Pons (tissue), 1 donor: ENCODE data around the gene STOM.
"Not testable (repeated sequence)": the region's sequence is repeated elsewhere in the genome, so short reads cannot be mapped to it uniquely, and the experiment has no call there.

Experiments
- DNase-seq: peaks from one replicate; pipeline ENCODE4 v3.0.0-alpha.2; 2016; ENCODE audit warnings: low spot score

STOM gene

DNA sequence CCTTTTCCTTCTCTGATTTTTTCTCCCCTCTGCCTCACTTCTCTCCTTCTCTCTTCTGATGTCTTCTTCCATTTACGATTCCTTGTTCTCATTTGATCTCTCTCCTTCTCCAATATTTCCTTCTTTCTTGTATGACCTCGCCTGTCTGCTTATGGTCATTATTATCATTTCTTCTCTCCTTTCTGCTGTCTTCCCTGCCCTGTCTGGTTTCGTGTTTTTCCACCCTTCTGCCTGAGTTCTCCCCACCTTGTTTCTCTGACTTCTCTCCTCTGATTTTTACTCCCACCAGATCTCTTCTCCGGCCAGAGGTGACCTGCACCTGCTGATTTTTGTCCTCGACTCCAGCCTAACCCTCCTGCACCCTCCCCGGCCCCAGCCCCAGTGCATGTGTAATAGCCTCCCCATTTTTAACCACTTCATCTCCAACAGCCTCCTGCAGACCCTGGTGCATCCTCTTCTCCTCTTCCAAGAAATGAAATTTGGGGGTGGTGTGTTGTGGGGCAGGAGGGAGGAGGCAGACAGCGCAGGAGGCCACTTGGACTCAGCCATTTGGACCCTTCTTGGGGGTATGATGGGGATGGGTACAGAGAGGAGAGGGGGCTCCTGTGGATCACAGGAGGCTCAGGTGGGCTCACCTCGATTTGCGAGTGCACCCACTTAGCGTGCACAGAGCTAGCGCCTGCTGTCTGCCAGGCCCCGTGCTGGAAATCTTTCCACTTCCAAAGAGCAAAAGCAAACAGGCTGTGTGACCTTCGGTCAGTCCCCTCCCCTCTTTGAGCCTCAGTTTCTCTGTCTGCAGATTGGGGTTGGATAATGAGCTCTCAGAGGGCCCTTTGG, 69.5 kb downstream of the STOM start:
- no peak for DNase-seq

DNA sequence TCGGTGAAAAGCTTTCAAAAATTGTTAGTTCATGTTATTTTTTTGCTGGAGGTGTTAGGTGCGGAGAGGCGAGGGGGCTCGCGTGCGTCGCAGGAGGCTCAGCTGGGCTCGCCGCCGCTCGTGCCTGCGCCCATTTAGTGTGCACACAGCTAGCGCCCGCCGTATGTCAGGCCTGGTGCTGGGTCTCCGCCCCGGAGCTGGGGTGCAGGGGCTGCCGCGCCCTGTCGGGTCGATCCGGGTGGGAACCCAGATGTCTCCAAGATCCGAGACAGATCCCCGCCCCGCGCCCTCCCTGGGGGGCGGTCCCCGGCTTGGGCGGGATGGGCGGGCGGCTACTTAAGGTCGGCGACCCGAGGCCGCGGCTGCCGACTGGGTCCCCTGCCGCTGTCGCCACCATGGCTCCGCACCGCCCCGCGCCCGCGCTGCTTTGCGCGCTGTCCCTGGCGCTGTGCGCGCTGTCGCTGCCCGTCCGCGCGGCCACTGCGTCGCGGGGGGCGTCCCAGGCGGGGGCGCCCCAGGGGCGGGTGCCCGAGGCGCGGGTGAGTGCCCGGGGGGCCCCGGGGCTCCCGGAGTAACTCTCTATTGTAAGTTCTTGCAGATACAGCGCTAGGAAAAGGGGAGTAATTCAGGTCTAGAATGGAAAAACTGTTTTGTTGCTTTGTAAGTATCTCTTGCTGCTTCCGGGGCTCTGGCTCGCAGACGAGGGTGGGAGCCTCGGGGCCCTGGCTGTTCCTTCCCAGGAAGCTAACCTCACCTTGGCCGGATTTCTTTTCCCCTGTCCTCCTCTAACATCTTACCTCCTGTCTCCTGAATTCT, 70.4 kb downstream of the STOM start:
- DNase-seq: peak; percentile 40

DNA sequence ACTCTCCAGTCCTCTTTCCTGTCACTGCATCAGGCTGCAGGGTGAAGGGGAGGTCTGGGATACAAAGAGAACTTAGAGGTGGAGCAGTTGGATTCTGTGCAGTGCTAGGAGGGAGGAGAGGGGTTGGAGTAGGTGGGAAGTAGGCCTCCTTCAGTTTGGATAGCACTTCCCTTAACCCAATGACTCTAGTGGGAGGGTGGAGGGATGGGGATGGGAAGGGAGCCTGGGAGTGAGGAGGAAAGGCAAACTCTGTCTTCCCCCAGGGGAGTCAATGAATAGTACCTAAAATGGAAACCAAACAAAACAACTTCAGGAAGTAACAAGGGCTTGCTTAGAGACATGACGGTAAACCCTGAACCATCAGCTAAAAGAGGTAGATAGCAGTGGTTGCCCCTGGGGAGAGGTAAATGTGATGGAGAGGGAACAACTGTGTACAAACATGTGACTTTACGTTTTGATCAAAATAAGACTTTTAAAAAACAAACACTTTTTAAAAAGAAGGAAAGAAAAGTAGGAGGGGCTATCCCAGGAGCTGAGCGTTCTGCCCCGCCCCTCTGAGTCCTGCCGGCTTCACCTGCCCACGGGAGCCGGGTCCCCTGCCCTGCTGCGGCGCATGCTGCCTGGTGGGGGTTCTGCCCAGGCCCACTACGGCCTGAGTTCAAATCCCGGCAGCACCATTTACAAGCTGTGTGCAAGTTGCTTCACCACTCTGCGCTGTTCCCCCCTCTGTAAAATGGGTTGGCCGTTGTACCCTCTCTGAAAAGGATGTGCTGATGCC, 71.2 kb downstream of the STOM start:
- DNase-seq: peak; percentile 62

DNA sequence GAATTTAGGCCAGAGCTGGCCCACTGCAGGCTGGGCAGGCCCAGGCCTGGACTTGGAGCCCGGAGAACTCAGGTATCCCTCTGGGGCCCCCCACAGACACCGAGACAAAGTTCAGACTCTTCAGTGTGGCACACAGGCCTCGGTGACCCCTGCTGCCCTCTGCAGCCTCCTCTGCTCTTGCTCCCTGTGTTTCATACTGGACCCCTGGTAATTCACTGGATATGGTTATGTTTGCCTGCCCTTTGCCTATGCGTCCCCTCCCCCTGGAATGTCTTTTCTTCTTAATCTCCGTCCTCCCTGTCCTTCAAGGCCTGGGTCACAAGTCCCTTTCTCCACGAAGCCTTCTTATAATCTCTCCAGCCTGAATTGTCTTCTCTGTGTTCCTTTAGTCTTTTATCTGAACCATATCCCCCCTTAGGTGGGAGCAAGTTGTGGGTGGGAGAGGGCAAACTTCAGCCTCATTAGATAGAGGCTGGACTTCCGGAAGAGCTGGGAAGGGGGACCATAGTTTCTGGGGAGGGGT, 72.0 kb downstream of the STOM start:
- peak; percentile 20 for DNase-seq

DNA sequence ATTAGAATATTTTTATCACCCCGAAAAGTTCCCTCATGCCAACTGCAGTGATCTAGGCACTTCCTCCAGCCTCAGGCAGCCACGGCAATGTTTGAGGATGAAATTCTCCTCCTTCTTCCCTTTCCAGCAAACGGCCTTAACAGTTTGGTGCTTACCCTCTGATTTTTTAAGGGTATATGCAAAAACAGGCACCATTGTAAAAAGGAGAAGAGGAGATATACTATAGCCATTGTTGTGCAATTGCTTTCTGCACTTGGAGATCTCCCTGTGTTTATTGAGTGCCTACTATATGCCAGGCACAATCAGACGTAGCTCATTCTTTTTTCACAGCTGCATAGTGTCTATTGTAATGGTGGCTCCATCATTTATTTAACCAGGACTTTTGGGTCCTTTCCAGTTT, 72.7 kb downstream of the STOM start:
- peak; percentile 76 for DNase-seq

DNA sequence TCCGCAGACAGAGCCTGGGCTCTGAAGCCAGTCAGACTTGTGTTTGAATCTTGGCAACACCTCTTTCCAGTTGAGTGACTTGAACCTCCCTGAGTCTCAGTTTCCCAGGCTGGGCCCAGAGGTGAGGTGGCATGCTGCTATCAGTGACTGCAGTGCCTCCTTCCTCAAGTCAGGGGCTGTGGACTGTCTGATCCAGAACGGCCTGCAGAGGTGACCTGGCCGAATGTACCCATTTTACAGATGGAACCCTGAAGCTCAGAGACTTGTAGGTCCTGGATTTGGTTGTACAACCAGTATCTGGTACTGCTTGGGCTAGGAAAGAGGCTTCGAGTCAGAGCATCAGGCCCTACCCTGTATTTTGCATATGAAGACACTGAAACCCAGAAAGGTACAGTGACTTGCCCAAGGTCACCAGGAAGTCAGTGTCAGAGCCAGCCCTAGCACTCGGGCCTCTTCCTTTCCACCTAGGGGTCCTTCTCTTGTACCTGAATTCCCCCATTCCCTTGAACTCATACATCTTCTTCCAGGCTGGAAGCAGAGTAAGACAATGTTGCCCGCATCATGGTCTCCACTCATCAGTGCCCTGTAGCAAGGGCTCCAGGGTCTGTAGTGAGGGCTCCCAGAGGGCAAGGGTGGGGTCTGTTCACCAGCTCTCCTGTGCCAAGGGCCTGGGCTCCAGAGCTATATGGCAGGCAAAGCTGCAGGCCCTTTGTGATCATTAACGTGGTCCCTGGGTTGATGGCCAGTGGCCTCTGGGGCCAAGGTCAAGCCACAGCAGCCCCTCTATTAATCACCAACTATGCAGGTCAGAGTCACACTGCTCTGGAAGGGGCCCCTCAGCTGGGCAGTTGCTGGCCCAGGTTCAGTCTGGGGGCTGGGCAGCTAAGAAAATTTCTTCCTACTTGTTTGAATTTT, 73.6 kb downstream of the STOM start:
- no peak for DNase-seq

DNA sequence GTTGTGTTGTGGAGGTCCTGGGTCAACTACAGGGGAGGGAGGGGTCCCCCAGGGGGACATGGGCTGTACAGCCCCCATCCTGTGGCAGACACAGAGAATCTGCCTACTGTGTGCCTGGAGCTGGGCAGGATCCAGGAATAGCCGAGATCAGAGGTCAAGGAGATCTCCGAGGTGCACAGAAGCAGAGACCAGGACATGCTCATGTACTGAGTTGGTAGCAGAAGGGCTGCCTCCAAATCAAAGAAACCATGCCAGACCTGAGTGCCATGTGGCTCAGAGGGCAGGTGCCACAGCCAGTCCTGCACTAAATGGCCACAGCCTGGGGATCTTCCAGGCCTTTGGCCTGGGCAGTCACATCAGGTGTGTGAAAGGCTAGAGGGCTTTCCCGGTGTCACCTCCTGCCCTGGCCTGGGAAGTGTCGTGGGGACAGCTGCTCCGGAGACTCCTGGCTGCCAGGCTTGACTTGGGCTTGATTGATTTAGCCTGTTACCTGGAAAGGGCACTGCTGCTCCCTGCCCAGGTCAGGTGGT, 74.3 kb downstream of the STOM start:
- DNase-seq: peak; percentile 30

DNA sequence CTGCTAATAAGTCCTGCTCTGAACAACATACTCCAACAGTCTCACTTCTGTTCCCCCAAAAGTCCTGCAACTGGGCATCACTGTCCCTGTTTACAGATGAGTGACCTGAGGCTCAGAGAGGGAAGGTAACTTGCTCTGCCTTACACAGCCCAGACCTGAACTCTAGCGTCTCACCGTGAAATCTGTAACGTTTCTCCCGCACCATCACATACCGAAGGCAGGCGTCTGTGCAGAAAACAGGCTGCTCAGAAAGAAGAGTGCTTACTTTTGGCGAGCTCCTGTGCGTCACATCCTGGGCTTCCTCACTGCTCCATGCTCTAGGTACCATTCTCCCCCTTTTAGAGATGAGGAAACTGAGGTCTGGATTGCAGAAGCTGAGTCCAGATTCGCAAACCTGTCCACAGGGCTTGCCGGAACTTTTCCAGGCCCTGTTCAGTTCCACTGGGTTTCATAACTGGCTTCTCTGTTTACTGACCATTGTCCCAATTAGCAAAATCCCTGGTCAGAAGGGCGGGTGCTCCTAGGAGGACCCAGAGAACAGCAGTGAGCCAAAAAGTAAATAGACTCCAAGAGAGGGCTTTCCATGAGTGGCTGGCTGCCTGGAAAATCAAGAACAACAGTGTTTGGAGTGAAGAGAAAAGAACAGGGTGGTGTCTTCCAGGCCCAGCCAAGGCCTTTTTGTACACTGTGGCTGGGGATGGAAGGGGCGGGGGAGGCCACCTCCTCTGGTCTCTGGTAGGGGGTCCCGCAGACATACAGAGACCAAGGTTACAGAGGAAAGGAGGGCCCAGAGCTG, 75.0 kb downstream of the STOM start:
- peak; percentile 79 for DNase-seq

DNA sequence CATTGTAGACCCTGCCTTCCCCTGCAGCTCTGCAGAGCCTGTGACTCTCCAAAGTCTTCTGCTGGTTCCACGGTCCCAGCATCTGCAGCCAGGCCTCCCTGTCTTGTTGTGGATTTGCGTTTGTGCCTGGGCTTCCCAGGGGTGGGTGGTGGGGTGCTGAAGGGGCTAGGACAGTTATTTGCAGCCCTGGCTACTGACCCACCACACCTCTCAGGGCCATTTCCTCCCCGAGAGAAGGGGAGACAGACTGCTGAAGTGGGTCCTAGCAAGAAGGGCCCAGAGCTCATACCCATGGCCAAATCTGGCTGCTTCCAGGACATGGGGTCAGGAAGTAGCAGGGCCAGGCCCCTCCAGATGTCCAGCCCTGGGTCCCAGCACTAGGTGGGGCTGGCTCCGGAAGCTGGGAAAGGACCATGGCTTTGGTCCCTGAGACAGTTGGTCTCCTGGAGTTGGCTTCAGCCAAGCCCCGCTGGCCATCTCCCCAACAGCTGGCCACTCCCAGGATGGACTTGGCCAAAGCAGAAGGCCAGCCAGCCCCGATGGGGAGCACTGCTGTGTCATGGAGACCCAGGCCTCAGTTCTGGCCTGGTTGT, 75.8 kb downstream of the STOM start:
- DNase-seq: no peak

DNA sequence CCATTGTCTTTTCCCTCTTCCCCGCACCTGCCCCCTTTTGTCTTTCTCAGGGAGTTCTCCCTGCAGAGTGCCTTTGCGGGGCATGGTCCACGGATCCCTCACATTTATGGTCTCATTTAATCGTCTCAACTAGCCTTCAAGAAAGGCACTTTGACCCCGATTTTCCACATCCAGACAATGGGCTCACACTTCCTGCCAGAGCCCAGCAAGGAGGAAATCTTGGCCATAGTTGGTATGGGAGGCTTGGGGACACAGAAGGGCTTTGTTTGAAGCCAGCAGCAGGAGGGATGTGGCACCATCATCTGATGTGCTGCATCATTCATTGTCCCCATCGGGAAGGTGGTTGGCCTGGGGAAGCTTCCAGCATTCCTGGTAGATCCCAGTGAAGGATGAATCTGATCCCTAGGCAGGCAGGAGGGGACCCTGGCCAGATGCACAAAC, 77.2 kb downstream of the STOM start:
- DNase-seq: peak; percentile 93

DNA sequence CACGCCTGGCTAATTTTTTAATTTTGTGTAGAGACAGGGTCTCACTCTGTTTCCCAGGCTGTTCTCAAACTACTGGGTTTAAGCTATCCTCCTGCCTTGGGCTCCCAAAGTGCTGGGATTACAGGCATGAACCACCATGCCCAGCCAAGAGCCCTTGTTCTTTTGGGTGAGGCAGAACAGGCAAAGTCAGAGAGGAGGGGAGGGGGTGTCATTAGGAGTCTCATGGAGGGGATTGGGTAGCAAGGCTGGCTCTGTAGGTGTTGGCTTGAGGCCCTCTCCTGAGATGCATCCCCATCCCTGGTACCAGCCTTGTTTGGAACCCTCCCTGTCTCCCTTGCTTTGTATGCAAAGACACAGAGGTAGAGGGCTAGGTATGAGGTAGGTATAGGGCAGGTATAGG, 78.0 kb downstream of the STOM start:
- no peak for DNase-seq

DNA sequence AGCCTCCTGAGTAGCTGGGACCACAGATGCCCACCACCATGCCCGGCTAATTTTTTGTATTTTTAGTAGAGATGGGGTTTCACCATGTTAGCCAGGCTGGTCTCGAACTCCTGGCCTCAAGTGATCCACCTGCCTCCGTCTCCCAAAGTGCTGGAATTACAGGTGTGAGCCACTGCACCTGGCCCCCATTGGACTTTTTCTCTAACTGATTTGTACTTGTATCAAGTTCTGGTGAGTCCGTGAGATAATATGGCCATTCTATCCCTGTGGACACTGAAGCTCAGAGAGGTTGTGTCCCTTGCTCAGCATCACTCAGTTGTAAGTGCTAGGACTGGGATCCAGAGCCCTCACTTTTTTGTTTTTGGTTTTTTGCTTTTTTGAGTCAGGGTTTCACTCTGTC, 78.5 kb downstream of the STOM start:
- DNase-seq: not testable (repeated sequence)

DNA sequence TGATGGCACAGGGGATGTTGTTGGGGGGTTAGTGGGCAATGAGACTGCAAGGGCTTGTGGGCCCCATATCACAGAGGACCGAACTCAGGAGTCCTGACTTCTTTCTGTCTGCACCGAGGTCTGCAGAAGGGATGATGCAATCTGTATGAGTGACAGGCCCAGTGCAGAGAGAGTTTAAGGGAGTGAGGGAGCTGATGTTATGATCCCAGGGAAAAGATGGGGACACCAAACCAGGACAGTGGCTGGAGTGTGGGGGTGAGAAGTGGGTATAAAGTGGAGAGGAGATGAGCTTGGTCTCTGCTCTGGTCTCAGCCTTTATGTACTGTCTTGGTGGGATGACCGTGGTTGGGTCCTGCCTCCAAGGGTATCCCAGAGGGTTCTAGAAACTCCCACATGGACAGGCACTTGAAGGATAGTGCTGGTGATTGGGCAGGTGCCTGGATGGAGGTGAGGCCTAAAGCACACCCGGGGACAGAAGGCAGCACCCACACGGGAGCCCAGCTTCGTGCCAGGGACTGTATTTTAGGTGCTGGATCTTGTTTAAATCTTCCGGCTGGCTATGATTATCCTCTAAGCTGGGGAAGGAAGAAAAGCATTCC, 80.2 kb downstream of the STOM start:
- DNase-seq: peak; percentile 60

DNA sequence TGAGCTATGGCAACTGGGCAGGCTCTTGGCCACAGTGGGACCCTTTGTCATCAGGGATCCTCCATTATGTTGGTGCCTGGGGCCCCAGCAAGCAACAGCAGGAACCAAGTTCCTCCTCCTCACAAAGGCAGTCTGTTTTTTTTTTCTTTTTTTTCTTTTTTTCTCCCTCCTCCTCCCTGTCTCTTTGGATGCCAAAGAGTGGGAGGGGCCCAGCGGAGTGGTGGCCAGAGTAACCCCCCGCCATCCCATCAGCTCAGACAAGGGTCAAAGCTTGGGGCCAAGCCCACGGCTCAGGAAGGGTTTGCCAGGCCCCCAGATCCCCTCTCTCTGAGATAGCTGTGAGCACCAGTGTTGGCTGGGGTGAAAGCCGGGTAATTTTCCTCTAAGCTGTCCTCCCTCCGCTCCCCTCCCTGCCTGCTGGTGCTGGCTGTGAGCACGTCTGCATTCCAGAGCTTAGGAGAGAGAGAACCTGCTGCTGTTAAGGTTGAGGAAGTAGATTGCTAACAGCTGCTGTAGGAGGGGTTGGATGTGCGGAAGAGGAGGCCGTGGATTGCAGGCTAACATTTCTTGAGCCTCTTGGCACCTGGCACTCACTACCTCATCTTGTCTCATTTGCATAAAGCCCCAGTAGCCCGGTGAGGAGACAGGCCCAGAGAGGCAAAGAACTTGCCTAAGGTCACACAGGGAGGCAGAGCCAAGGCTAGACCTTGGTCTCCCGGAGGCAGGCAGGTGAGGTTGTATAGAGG, 80.9 kb downstream of the STOM start:
- peak; percentile 86 for DNase-seq
